KOPT-K1 (cell line): Measurements from ENCODE around the gene CSH2.
"Not testable (repeated sequence)": the region's sequence is repeated elsewhere in the genome, so short reads cannot be mapped to it uniquely, and the experiment has no call there.

ENCODE experiments used
- H3K27ac ChIP-seq: fragments of 200-600 bp; sonication (generic); 2 replicates; pipeline ENCODE4 v1.5.1; 2016; ENCODE audit warnings: antibody characterized with exemption, mild to moderate bottlenecking, low read depth, low read length; ENCODE audit not compliant: poor library complexity, severe bottlenecking
- H3K36me3 ChIP-seq: fragments of 200-600 bp; sonication (generic); 2 replicates; pipeline ENCODE4 v1.5.1; 2017; ENCODE audit warnings: antibody characterized with exemption, mild to moderate bottlenecking, low read length, moderate library complexity; ENCODE audit not compliant: insufficient read depth
- H3K9me3 ChIP-seq: fragments of 200-600 bp; sonication (generic); 2 replicates; pipeline ENCODE4 v1.5.1; 2017; ENCODE audit warnings: antibody characterized with exemption, low read length, mild to moderate bottlenecking; ENCODE audit not compliant: insufficient read depth, poor library complexity, severe bottlenecking

Gene CSH2

DNA sequence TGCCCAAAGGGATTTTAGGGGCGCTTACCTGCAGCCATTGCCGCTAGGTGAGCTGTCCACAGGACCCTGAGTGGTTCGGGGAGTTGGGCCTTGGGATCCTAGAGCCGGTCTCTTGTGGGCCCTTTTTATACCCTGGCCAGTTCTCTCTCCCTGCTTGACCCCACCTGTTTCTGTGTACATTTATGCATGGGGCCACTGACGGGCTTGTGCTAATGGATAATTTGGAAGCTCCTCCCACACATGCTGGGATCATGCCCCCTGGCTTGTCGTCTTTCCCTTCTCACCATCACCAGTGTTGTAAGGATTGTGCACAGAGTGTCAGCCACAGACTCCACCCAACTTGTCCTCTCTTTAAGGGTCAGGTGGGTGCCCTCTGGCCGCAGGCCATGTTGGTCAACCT, at the start of gene CSH2:
TSS of gene CSH2 (minus strand) at position 101 of the 400 bp plus-strand sequence. CDS start at position 38, 63 bp downstream.
- not testable (repeated sequence) for H3K36me3 ChIP-seq, H3K9me3 ChIP-seq, H3K27ac ChIP-seq

DNA sequence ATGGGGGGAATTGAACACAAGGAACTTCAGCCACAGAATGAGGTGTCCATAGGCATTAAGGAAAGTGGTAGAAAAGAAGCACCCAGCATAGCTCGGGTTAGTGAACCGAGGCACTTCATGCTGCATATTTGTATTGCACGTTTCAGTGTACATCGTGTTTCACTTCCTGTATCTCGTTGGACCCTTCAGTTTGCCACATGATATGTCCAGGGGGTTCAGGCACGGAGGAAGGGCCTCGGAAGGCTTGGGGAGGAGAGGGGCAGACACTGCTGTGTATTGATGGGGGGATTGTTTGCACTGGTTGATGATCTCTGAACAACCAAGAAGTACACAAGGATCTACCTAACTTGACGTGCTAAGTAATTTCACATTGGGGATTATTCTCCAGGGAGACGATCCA, 48.9 kb upstream of the CSH2 start:
- H3K9me3 ChIP-seq, H3K36me3 ChIP-seq, H3K27ac ChIP-seq: not testable (repeated sequence)

DNA sequence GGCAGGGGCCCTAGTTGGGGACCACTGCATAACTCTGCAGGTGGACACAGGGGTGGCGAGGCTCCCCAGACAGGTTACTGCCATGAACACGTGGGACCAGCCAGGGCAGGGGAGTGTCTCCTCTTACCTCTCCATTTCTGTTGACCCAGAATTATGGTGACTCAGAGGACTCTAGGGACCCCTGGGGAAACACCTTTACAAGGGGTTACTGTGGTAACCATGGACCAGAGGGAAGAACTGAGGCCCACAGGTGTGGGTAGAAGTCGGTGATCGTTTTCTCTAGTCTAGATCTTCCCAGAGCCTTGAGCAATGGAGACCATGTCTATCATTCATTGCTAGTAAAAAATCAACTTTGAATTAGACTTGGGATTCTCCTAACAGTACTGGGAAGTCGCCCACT, 47.3 kb upstream of the CSH2 start:
- H3K36me3 ChIP-seq, H3K9me3 ChIP-seq, H3K27ac ChIP-seq: not testable (repeated sequence)

DNA sequence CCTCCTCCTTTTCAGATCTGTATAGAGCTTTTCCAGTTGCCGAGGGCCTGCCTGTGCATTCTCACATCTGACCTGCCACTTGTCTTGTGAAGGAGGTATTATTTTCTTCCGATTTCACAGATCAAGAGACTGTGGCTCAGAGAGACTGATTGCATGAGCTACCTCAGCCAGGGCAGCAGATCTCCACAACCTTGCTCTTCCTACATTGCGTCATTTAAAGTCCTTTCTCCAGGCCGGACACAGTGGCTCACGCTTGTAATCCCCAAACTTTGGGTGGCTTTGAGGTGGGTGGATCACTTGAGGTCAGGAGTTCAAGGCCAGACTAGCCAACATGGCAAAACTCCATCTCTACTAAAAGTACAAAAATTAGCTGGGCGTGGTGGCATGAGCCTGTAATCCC, 46.6 kb upstream of the CSH2 start:
- H3K9me3 ChIP-seq, H3K36me3 ChIP-seq, H3K27ac ChIP-seq: not testable (repeated sequence)

DNA sequence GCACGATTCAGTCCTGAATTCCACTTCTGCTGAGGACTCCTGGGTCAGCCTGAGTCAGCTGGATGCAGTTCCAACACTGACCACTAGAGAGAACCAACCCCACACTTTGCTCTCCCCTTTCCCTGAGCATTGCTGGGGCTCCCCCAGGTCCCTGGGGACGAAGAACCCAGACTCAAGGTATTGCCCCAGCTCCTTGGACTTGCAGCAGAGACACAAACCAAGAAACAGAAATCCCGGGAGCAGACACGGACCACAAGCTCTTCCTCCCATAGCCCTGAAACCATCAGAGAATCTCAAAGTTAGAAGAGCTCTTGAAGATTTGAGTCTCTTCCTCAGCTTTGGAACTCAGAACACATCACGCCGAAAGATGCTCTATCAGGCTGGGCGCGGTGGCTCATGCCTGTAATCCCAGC, 45.8 kb upstream of the CSH2 start:
- no peaks in the 10 kb centered on the region for H3K9me3 ChIP-seq
- no peaks in the 10 kb centered on the region for H3K36me3 ChIP-seq
- H3K27ac ChIP-seq = no peak overlapping the region

DNA sequence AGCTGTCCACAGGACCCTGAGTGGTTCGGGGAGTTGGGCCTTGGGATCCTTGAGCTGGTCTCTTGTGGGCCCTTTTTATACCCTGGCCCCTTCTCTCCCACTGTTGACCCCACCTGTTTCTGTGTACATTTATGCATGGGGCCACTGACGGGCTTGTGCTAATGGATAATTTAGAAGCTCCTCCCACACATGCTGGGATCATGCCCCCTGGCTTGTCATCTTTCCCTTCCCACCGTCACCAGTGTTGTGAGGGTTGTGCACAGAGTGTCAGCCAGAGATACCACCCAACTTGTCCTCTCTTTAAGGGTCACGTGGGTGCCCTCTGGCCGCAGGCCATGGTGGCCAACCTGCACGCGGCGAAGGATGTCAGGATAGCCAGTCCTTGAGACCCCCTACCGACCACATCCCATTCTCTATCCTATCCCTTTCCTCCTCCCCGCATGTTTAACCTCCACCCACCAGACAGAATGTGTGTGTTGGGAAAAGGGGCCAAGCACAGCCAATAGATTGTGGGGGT, 45.4 kb upstream of the CSH2 start, which contains the start of gene GH1:
TSS of gene GH1 (minus strand) at position 51 of the 517 bp plus-strand sequence. CDS start 63 bp downstream, outside the sequence.
- H3K27ac ChIP-seq, H3K9me3 ChIP-seq, H3K36me3 ChIP-seq: not testable (repeated sequence)

DNA sequence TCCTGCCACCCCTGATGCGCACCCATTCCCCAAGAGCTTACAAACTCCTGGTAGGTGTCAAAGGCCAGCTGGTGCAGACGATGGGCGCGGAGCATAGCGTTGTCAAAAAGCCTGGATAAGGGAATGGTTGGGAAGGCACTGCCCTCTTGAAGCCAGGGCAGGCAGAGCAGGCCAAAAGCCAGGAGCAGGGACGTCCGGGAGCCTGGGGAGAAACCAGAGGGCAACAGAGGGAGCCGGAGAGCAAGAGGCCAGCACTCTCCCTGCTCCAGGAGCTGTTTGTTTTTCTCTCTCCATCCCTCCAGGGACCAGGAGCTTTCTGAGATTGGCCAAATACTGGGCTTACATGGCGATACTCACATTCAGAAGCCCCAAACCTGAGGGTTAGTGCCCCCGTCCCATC, 44.8 kb upstream of the CSH2 start:
- Histone ChIP-seq H3K36me3 (no peaks in the 10 kb centered on the region), H3K9me3 (no peaks in the 10 kb centered on the region), H3K27ac (no peak overlapping the region)

DNA sequence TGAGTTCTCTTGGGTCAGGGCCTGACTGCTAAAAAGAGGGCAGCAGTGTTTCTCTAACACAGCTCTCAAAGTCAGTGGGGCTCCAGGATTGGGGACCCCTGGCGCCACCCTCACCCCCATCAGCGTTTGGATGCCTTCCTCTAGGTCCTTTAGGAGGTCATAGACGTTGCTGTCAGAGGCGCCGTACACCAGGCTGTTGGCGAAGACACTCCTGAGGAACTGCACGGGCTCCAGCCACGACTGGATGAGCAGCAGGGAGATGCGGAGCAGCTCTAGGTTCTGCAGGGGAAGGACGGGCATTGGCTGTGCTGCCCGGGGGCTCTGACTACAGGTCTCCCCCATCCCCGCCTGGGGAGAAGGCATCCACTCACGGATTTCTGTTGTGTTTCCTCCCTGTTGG, 44.2 kb upstream of the CSH2 start:
- Histone ChIP-seq H3K9me3 (no peaks in the 10 kb centered on the region), H3K36me3 (no peaks in the 10 kb centered on the region), H3K27ac (no peak overlapping the region)

DNA sequence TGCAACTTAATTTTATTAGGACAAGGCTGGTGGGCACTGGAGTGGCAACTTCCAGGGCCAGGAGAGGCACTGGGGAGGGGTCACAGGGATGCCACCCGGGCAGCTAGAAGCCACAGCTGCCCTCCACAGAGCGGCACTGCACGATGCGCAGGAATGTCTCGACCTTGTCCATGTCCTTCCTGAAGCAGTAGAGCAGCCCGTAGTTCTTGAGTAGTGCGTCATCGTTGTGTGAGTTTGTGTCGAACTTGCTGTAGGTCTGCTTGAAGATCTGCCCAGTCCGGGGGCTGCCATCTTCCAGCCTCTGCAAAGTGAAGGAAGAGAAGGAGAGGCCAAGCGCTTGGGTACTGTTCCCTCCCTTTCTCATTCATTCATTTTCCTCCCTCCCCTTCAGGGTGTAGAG, 43.7 kb upstream of the CSH2 start:
- H3K27ac ChIP-seq, H3K36me3 ChIP-seq, H3K9me3 ChIP-seq: not testable (repeated sequence)

DNA sequence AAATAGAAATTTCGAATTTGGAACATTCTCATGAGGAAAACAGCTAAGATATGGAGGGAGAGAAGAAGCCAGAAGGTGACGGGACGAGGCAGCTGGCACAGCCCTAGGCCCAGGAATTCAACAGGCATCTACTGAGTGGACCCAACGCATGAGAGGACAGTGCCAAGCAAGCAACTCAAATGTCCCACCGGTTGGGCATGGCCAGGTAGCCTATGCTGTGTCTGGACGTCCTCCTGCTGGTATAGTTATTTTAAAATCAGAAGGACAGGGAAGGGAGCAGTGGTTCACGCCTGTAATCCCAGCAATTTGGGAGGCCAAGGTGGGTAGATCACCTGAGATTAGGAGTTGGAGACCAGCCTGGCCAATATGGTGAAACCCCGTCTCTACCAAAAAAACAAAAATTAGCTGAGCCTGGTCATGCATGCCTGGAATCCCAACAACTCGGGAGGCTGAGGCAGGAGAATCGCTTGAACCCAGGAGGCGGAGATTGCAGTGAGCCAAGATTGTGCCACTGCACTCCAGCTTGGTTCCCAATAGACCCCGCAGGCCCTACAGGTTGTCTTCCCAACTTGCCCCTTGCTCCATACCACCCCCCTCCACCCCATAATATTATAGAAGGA, 43.2 kb upstream of the CSH2 start:
- no peaks in the 10 kb centered on the region for H3K36me3 ChIP-seq
- H3K27ac ChIP-seq = no peak overlapping the region
- H3K9me3 ChIP-seq = no peaks in the 10 kb centered on the region

DNA sequence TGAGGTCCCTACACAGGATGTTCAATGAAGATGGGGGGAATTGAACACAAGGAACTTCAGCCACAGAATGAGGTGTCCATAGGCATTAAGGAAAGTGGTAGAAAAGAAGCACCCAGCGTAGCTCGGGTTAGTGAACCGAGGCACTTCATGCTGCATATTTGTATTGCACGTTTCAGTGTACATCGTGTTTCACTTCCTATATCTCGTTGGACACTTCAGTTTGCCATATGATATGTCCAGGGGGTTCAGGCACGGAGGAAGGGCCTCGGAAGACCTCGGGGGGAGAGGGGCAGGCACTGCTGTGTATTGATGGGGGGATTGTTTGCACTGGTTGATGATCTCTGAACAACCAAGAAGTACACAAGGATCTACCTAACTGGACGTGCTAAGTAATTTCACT, 42.3 kb upstream of the CSH2 start:
- H3K9me3 ChIP-seq, H3K27ac ChIP-seq, H3K36me3 ChIP-seq: not testable (repeated sequence)

DNA sequence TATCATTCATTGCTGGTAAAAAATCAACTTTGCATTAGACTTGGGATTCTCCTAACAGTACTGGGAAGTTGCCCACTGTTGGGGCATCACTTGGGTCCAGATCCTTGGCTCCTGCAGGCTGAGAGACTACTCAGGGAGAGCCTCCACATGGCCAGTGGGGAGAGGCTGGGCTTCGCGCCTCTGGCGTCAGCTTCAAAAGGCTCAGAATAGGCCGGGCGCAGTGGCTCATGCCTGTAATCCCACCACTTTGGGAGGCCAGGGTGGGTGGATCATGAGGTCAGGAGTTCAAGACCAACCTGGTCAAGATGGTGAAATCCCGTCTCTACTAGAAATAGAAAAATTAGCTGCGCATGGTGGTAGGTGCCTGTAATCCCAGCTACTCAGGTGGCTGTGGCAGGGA, 41.0 kb upstream of the CSH2 start:
- no peaks in the 10 kb centered on the region for H3K36me3 ChIP-seq
- no peaks in the 10 kb centered on the region for H3K9me3 ChIP-seq
- no peak overlapping the region for H3K27ac ChIP-seq

DNA sequence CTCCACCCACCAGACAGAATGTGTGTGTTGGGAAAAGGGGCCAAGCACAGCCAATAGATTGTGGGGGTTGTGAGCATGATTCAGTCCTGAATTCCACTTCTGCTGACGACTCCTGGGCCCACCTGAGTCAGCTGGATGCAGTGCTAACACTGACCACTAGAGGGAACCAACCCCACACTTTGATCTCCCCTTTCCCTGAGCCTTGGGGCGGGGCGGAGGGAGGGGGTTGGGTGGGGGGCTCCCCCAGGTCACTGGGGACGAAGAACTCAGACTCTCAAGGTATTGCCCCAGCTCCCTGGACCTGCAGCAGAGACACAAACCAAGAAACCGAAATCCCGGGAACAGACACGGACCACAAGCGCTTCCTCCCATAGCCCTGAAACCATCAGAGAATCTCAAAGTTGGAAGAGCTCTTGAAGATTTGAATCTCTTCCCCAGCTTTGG, 38.2 kb upstream of the CSH2 start:
- no peaks in the 10 kb centered on the region for H3K36me3 ChIP-seq
- no peak overlapping the region for H3K27ac ChIP-seq
- no peaks in the 10 kb centered on the region for H3K9me3 ChIP-seq

DNA sequence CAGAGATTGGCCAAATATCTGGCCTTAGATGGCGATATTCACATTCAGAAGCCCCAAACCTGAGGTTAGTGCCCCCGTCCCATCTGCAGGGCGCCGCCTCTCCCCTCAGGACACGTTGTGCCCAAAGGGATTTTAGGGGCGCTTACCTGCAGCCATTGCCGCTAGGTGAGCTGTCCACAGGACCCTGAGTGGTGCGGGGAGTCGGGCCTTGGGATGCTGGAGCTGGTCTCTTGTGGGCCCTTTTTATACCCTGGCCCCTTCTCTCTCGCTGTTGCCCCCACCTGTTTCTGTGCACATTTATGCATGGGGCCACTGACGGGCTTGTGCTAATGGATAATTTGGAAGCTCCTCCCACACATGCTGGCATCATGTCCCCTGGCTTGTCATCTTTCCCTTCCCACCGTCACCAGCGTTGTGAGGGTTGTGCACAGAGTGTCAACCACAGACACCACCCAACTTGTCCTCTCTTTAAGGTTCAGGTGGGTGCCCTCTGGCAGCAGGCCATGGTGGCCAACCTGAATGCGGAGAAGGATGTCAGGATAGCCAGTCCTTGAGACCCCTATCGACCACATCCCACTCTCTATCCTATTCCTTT, 37.7 kb upstream of the CSH2 start, which contains the start of gene CSHL1:
TSS of gene CSHL1 (minus strand) at position 218 of the 595 bp plus-strand sequence. CDS start at position 156, 62 bp downstream.
- H3K27ac ChIP-seq = no peak within 1 kb of the TSS
- no peaks in the 10 kb centered on the region for H3K9me3 ChIP-seq
- H3K36me3 ChIP-seq = no peaks in the 10 kb centered on the region

DNA sequence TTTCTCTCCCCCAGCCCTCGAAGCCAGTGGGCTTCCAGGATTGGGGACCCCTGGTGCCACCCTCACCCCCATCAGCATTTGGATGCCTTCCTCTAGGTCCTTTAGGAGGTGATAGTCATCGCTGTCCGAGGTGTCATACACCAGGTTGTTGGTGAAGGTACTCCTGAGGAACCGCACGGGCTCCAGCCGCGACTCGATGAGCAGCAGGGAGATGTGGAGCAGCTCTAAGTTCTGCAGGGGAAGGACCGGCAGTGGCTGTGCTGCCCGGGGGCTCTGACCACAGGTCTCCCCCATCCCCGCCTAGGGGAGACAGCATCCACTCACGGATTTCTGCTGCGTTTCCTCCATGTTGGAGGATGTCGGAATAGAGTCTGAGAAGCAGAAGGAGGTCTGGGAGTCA, 36.6 kb upstream of the CSH2 start:
- Histone ChIP-seq H3K36me3 (no peaks in the 10 kb centered on the region), H3K27ac (no peak overlapping the region), H3K9me3 (no peaks in the 10 kb centered on the region)

DNA sequence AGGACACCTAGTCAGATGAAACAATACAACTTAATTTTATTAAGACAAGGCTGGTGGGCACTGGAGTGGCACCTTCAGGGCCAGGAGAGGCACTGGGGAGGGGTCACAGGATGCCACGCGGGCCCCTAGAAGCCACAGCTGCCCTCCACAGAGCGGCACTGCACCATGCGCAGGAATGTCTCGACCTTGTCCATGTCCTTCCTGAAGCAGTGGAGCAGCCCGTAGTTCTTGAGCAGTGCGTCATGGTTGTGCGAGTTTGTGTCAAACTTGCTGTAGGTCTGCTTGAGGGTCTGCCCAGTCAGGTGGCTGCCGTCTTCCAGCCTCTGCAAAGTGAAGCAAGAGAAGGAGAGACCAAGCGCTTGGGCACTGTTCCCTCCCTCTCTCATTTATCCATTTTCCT, 36.1 kb upstream of the CSH2 start:
- H3K9me3 ChIP-seq, H3K36me3 ChIP-seq: not testable (repeated sequence)

More for the DNA sequence above, 36.1 kb upstream of the CSH2 start:
- H3K27ac ChIP-seq = not testable (repeated sequence)
